Breast epithelium (tissue), 4 donors: ENCODE data around the gene KCNH5. TPM values are rescaled to one million over a fixed set of nuclear protein-coding genes. Genes with fewer than 3 reads are reported as not detected.
"Not testable (repeated sequence)": the region's sequence is repeated elsewhere in the genome, so short reads cannot be mapped to it uniquely, and the experiment has no call there.

Experiments used
- DNase-seq, 2 donors: peaks; one replicate each; pipeline ENCODE4 v3.0.0-alpha.2; 2019; ENCODE audit warnings: low spot score in 2 of 2
- H3K27ac ChIP-seq, 2 donors: fragments of 200-600 bp; sonication (generic) in 1 of 2; one replicate each; pipeline ENCODE4 v1.5.1; 2016 to 2019; ENCODE audit warnings: mild to moderate bottlenecking in 1 of 2
- H3K27me3 ChIP-seq, 2 donors: fragments of 200-600 bp; sonication (generic) in 1 of 2; one replicate each; pipeline versions ENCODE4 v1.5.1 to v1.6.0; 2017 to 2019; ENCODE audit warnings: control low read depth in 1 of 2, mild to moderate bottlenecking in 1 of 2
- H3K36me3 ChIP-seq: fragments of 200-600 bp; one replicate; pipeline ENCODE4 v1.5.1; 2019
- H3K4me1 ChIP-seq, 2 donors: fragments of 200-600 bp; sonication (generic); one replicate each; pipeline ENCODE4 v1.5.1; 2016 to 2019; ENCODE audit warnings: control low read depth in 1 of 2
- H3K4me3 ChIP-seq, 3 donors: fragments of 200-600 bp; sonication (generic); 1 replicate in 2 of 3; 2 replicates in 1 of 3; pipeline ENCODE4 v1.5.1; 2016 to 2019; ENCODE audit warnings: mild to moderate bottlenecking in 3 of 3, moderate library complexity in 2 of 3
- H3K9me3 ChIP-seq, 2 donors: fragments of 200-600 bp; sonication (generic) in 1 of 2; one replicate each; pipeline ENCODE4 v1.5.1; 2016 to 2019; ENCODE audit warnings: control low read depth in 1 of 2
- CTCF ChIP-seq, 3 donors: fragments of 450-650 bp; IDR thresholded peaks; one replicate each; pipeline ENCODE4 v1.5.1; 2016 to 2017; ENCODE audit warnings: antibody characterized with exemption in 3 of 3, mild to moderate bottlenecking in 3 of 3, moderate library complexity in 3 of 3
- POLR2A ChIP-seq: fragments of 450-650 bp; IDR thresholded peaks from one replicate; pipeline ENCODE4 v1.6.1; 2016; ENCODE audit warnings: antibody characterized with exemption, mild to moderate bottlenecking, moderate library complexity
- POLR2AphosphoS5 ChIP-seq, 3 donors: sonication (generic); formaldehyde crosslinking; IDR thresholded peaks; one replicate each; pipeline ENCODE4 v1.6.1; 2017; ENCODE audit warnings: antibody characterized with exemption in 3 of 3
- intact Hi-C: fragments of 100-400 bp; cut with DNase I; formaldehyde crosslinking; loops from one replicate; pipeline ENCODE4 v1.15.1; 2023; ENCODE audit warnings: low total_unique reads
- total RNA-seq, 3 donors: library from RNA; depleted of rRNA; stranded (reverse); fragments of >200 nt; gene quantifications; one replicate each; pipeline ENCODE4 v1.1.0, GENCODE V29; 2016

The KCNH5 gene
- total RNA-seq, 3 donors from 2014 or later = 0.33 to 0.88 TPM; not detected in 1

GRCh38 chr14:62800577-62800976 lies 244.7 kb downstream of the KCNH5 start:
- TF ChIP-seq POLR2AphosphoS5 (IDR thresholded peaks at IDR 0.05) (no peak), CTCF (IDR thresholded peaks at IDR 0.05) (no peak), POLR2A (no peak)
- H3K4me1 ChIP-seq = no peaks in the 10 kb centered on the region
- no peaks in the 10 kb centered on the region for H3K9me3 ChIP-seq
- DNase-seq = no peak
- no peak overlapping the region for H3K27ac ChIP-seq
- H3K36me3 ChIP-seq = no peaks in the 10 kb centered on the region
- no peak overlapping the region for H3K4me3 ChIP-seq
- intact Hi-C loops = no loop called here
- no peaks in the 10 kb centered on the region for H3K27me3 ChIP-seq

GRCh38 chr14:62796431-62796830 lies 248.8 kb downstream of the KCNH5 start:
- no peaks in the 10 kb centered on the region for H3K9me3 ChIP-seq
- H3K36me3 ChIP-seq = no peaks in the 10 kb centered on the region
- no peak for DNase-seq
- H3K4me1 ChIP-seq = no peaks in the 10 kb centered on the region
- no peaks in the 10 kb centered on the region for H3K27me3 ChIP-seq
- no peak overlapping the region for H3K27ac ChIP-seq
- intact Hi-C loops = no loop called here
- TF ChIP-seq POLR2AphosphoS5 (IDR thresholded peaks at IDR 0.05) (no peak), POLR2A (no peak), CTCF (IDR thresholded peaks at IDR 0.05) (no peak)
- H3K4me3 ChIP-seq = no peak overlapping the region

- H3K4me1 ChIP-seq = no peaks in the 10 kb centered on the region
- H3K4me3 ChIP-seq = no peak overlapping the region
- no peak for TF ChIP-seq POLR2AphosphoS5 (IDR thresholded peaks at IDR 0.05)
- no peak for TF ChIP-seq CTCF (IDR thresholded peaks at IDR 0.05)
- no peak for TF ChIP-seq POLR2A
- no peaks in the 10 kb centered on the region for H3K27me3 ChIP-seq
- intact Hi-C loops = no loop called here
- no peaks in the 10 kb centered on the region for H3K36me3 ChIP-seq
- H3K27ac ChIP-seq = no peak overlapping the region
- no peak for DNase-seq
- no peaks in the 10 kb centered on the region for H3K9me3 ChIP-seq
Measured at GRCh38 chr14:62792578-62792977, 252.7 kb downstream of the KCNH5 start.

GRCh38 chr14:62781328-62781727 lies 263.9 kb downstream of the KCNH5 start:
- DNase-seq, H3K27ac ChIP-seq, H3K36me3 ChIP-seq, H3K27me3 ChIP-seq, intact Hi-C loops, H3K4me3 ChIP-seq, H3K4me1 ChIP-seq: not testable (repeated sequence)
- H3K9me3 ChIP-seq = peaks cover 0 to 12% of the 10 kb centered on the region in 2 donors

GRCh38 chr14:62778852-62779251 lies 266.4 kb downstream of the KCNH5 start:
- Histone ChIP-seq H3K9me3 (peaks cover 0 to 12% of the 10 kb centered on the region in 2 donors), H3K27ac (no peak overlapping the region), H3K36me3 (no peaks in the 10 kb centered on the region), H3K4me1 (no peaks in the 10 kb centered on the region), H3K27me3 (no peaks in the 10 kb centered on the region), H3K4me3 (no peak overlapping the region)
- TF ChIP-seq POLR2AphosphoS5 (IDR thresholded peaks at IDR 0.05) (no peak), CTCF (IDR thresholded peaks at IDR 0.05) (no peak), POLR2A (no peak)
- intact Hi-C loops = no loop called here
- DNase-seq = no peak

GRCh38 chr14:62778310-62778709 lies 266.9 kb downstream of the KCNH5 start:
- no peaks in the 10 kb centered on the region for H3K36me3 ChIP-seq
- no peak overlapping the region for H3K4me3 ChIP-seq
- peaks cover 0 to 12% of the 10 kb centered on the region in 2 donors for H3K9me3 ChIP-seq
- intact Hi-C loops = no loop called here
- no peak overlapping the region for H3K27ac ChIP-seq
- TF ChIP-seq POLR2A (no peak), CTCF (IDR thresholded peaks at IDR 0.05) (no peak), POLR2AphosphoS5 (IDR thresholded peaks at IDR 0.05) (no peak)
- H3K27me3 ChIP-seq = no peaks in the 10 kb centered on the region
- no peak for DNase-seq
- no peaks in the 10 kb centered on the region for H3K4me1 ChIP-seq
